Activated CD4-positive, alpha-beta T cell treated with anti-CD3 and anti-CD28 coated beads, Interleukin-10, Interleukin-2, amounts not matched to agents 100 ng/mL and 50 ng/mL, durations not matched to agents 16 hours and 8 hours (primary cell): Measurements from ENCODE around the gene GPR37L1.

Experiments
- DNase-seq: peaks from one replicate; pipeline ENCODE4 v3.0.0-alpha.2; 2020

Gene GPR37L1, protein sequence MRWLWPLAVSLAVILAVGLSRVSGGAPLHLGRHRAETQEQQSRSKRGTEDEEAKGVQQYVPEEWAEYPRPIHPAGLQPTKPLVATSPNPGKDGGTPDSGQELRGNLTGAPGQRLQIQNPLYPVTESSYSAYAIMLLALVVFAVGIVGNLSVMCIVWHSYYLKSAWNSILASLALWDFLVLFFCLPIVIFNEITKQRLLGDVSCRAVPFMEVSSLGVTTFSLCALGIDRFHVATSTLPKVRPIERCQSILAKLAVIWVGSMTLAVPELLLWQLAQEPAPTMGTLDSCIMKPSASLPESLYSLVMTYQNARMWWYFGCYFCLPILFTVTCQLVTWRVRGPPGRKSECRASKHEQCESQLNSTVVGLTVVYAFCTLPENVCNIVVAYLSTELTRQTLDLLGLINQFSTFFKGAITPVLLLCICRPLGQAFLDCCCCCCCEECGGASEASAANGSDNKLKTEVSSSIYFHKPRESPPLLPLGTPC

GRCh38 chr1:202122639-202123335, at the start of gene GPR37L1:
Gene GPR37L1, plus strand, starts transcription at chr1:202122917. Its CDS starts 47 bp downstream, at chr1:202122964.
- DNase-seq, result no peak

GRCh38 chr1:202073206-202073605, 49.5 kb upstream of the GPR37L1 start:
- no peak for DNase-seq

- DNase-seq, result no peak
These were observed 47.7 kb upstream of the GPR37L1 start for GRCh38 chr1:202074985-202075384.

DNA sequence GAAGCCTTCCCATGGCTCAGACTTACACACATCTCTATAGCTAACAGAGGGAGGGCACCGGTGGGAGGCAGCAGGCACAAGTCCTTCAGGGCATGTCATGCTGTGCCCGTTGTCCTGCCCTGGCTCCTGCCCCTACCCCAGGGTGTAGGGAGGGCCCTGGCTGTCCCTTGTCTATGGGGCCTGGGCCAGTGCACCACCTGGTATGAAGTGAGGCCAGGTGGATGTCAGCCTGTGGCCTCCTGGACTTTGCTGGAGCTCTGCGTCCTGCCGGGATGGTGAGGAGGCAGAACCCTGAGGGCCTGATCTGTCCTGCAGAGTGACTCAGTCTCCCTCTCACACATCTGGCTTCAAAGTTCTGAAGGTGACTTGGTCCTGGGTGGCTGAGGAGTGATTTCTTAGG, 47.3 kb upstream of the GPR37L1 start:
- no peak for DNase-seq

DNA sequence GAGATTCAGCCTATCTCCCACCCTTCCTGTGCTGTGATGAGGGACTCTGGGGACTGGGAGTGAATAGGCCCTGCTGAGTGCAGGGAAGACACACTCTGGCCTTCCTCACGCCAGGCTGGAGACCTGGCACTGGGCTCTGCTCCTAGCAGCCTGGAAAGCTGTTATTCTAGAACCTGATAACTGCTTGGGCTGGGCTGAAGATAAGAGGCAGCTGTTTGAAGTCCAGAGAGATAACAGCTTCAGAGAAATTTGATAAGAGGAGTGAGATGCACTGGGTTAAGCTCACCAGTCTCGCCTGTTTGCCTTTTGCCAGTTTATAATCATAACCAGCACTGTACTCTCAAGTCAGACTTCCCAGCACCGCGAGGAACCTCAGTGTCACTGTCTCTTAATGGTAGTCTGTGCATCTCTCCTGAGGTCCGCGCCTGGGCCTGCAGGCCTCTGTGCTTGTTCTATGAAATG, 46.6 kb upstream of the GPR37L1 start:
- DNase-seq, result no peak

- no peak for DNase-seq
These were observed 44.5 kb upstream of the GPR37L1 start for GRCh38 chr1:202078241-202078640.

DNA sequence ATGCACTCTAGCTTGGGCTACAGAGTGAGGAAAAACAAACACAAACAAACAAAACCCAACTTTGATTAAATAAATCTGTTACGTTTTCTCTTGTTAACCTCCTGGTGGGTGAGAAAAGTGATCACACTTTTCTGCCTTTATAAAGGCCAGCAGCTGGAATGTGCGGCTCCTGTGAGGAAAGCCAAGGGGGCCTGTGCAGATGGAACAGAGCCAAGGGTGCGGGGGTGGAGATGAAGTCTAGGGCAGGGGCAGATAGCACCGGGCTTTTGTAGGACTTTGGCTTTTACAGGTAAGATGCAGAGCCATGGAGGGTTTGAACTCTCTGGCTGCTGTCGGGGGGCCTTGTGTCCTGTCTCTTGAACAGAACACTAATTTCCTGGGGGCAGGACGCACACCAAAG, 40.7 kb upstream of the GPR37L1 start:
- no peak for DNase-seq

DNA sequence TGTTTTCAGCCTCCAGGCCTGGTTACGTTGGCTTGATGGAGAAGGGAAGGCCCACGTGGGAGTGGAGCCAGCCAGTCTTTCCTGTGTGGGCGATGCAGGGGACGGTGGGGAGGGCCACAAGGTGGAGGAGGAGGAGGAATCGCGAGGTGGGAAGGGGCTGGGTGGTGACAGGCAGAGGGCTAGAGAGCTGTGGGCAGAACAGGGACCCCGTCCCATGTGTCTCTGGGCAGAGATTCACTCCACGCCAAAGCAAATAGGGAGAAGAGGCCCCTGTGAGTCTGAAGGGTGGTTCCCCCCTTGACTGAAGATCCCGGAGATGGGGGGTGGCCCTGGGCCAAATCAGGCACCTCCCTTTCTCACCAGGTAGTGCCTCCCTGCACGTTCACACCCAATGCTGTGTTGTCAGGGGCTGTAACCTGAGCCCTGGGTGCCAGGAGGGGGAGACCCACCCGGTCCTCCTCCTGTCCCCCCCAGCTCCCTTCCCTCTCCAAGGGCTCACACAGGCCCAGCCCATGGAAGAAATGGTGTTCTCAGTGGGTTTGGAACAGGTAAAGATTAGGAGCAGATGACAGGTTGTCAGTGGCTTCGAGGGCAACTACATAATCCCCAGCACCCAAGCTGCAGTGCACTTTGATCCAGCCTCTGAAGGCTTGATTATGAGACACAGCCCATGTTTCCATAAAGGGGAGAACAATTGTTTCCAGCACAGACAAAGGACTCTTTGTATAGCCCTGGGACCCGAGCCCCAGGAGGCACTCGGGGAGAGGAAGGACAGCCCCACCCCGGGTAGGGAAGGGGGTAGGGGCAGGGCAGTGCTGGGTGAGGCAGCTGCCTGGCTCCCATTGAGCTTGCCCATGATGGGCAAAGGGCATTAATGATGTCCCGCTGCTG, 37.7 kb upstream of the GPR37L1 start:
- no peak for DNase-seq

DNA sequence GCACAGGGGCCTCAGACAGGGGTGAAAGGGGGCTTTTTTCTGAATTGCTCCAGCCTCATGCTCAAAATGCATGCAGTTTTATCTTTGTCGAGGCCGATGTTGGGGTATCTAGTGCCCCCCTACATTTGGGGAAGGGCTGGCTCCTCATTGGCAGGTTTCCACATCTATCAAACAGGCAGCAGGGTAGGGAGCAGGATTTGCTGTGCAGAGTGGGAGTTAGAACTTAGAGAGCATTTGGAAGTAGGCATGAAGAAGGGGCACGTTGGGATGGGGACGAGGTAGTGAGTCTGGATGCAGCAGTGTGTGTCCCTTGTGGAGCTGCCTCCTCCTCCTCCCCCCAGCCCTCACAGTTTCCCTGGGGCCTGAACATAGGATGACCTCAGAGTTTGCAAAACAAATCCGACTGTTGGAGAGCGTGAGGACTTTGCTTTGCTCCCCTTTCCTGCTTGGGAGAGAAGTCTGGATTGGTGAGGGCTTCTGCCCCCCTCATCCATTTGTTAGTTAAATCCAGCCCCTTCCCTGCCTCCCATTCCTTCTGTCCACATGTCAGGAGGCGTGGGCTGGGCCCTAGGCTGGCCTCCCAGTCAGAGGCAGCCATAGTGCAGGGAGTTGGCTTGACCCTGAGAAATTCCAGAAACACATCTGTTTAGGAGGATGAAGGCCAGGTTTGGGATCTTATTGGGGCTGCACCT, 36.9 kb upstream of the GPR37L1 start:
- DNase-seq, result no peak

DNA sequence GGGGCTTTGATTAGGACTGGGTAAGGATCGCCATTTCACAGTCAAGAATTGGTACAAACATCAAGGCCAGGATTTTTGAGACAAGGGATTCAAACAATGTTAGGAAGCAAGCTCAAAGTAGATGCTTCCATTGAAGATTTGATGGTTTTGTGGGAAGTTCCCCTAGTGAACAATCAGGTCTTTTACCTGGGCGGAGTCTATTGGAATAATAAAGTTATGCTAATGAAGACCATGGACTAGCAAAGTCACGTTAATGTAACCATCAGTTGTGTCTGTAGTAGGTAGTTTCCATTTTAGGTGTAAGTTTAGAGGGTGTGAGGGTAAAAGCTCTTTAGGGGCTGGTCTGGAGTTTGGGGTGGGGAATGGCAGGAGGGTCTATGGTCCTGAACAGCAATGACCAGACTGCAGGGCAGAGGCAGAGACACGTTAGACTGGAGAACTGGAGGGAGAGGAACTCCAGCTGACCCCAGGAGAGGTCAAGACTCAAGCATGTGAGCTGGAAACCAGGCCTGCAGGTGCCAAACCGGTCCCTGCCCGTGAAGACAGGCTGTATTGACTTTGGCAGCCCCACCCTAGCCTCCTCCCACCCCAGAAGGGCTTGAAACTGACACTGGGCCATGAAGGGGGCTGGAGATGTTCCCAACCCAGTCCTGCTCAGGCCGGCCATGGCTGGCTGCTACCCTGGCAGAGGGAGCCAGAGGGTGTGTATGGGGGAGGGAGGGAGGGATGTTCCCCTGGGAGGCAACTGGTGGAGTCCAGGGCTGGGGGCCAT, 36.0 kb upstream of the GPR37L1 start:
- no peak for DNase-seq

GRCh38 chr1:202088206-202088605, 34.5 kb upstream of the GPR37L1 start:
- DNase-seq, result no peak

GRCh38 chr1:202090994-202091393, 31.7 kb upstream of the GPR37L1 start:
- DNase-seq, result no peak

DNA sequence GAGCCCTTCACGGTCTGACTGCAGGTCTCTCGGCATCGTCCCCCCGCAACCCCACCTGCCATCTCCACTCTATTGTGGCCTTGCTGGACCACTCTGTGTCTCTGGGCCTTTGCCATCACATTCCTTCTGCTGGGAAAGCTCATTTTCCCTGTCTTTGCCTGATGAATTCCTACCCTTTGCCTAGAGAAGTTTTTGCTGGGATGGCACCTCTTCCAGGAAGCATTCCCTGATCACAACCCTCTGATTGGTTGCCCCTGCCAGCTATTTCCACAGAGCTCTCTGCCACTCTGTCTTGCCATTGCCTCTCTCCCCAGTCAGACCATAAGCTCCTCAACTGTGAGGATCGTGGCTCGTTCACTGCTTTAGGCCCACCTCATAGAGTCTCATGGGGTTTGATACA, 28.9 kb upstream of the GPR37L1 start:
- no peak for DNase-seq

GRCh38 chr1:202101184-202101583, 21.5 kb upstream of the GPR37L1 start:
- no peak for DNase-seq

DNA sequence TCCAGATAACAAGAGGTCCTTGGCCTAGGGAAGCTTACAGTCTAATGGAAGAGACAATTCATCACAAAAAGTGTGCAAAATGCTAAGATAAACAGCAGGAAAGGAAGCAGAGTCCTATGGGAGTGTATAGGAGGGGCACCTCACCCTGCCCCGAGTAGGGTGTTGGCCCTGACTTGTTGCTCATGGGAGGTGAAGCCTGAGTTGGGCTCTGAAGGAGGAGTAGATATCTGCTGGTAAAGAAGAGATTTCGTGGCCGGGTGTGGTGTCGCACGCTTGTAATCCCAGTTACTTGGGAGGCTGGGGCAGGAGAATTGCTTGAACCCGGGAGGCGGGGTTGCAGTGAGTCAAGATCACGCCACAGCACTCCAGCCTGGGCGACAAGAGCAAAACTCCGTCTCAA, 18.6 kb upstream of the GPR37L1 start:
- no peak for DNase-seq

- DNase-seq, result no peak
These were observed 17.0 kb upstream of the GPR37L1 start for GRCh38 chr1:202105571-202106339.

GRCh38 chr1:202106340-202107254, 16.1 kb upstream of the GPR37L1 start:
- DNase-seq, result no peak

GRCh38 chr1:202107321-202107761, 15.4 kb upstream of the GPR37L1 start:
- DNase-seq, result no peak
